SU-DHL-6 (cell line): ENCODE data around the gene TMEM151B.

ENCODE experiments used
- H2AFZ ChIP-seq: fragments of 200-600 bp; sonication (generic); 2 replicates; pipeline ENCODE4 v1.6.1; 2014; ENCODE audit warnings: low read depth, mild to moderate bottlenecking, moderate library complexity, mixed read lengths, antibody characterized with exemption, low read length; ENCODE audit not compliant: severe bottlenecking
- H3F3A ChIP-seq: fragments of 200-600 bp; shearing (Covaris generic); 2 replicates; pipeline ENCODE4 v1.6.0; 2016; ENCODE audit warnings: antibody characterized with exemption, mild to moderate bottlenecking; ENCODE audit not compliant: insufficient read depth
- H3K27ac ChIP-seq: fragments of 200-600 bp; sonication (generic); 2 replicates; pipeline ENCODE4 v1.5.1; 2016; ENCODE audit warnings: low read depth, mild to moderate bottlenecking, low read length, moderate library complexity, mixed read lengths
- H3K27me3 ChIP-seq: fragments of 200-600 bp; sonication (generic), shearing (Covaris generic); 2 replicates; pipeline ENCODE4 v1.6.0; 2014; ENCODE audit warnings: mild to moderate bottlenecking, low read length
- H3K36me3 ChIP-seq: fragments of 200-600 bp; sonication (generic); 2 replicates; pipeline ENCODE4 v1.6.1; 2014; ENCODE audit warnings: mild to moderate bottlenecking, low read length, mixed read lengths
- H3K4me2 ChIP-seq: fragments of 300-600, 200-600 bp; shearing (Covaris generic), sonication (generic); 2 replicates; pipeline ENCODE4 v1.6.0; 2014; ENCODE audit warnings: low read length, low read depth, mild to moderate bottlenecking; ENCODE audit not compliant: poor library complexity, severe bottlenecking
- H3K4me3 ChIP-seq: fragments of 200-600 bp; sonication (generic); 2 replicates; pipeline ENCODE4 v1.5.1; 2014; ENCODE audit warnings: antibody characterized with exemption, low read length, mild to moderate bottlenecking, mixed read lengths; ENCODE audit not compliant: insufficient read depth, poor library complexity, severe bottlenecking
- H3K79me2 ChIP-seq: fragments of 200-600 bp; sonication (generic); 2 replicates; pipeline ENCODE4 v1.6.1; 2014; ENCODE audit warnings: mild to moderate bottlenecking, low read length, moderate library complexity; ENCODE audit not compliant: insufficient read depth
- H3K9ac ChIP-seq: fragments of 200-600 bp; sonication (generic); 2 replicates; pipeline ENCODE4 v1.7.0; 2014; ENCODE audit warnings: mild to moderate bottlenecking, low read length
- H3K9me2 ChIP-seq: fragments of 200-600 bp; sonication (generic); replicated peaks from 2 replicates; pipeline ENCODE4 v1.6.1; 2014; ENCODE audit warnings: low read length; ENCODE audit not compliant: insufficient read depth
- H3K9me3 ChIP-seq: fragments of 200-600 bp; sonication (generic); 2 replicates; pipeline ENCODE4 v1.6.1; 2014; ENCODE audit warnings: low read length, mixed read lengths; ENCODE audit not compliant: insufficient read depth
- H4K20me1 ChIP-seq: fragments of 200-600 bp; sonication (generic); 2 replicates; pipeline ENCODE4 v1.6.1; 2014; ENCODE audit warnings: low read depth, mild to moderate bottlenecking, antibody characterized with exemption, low read length, moderate library complexity, mixed read lengths
- EZH2phosphoT487 ChIP-seq: fragments of 200-600 bp; sonication (generic), shearing (Covaris generic); conservative IDR thresholded peaks from 2 replicates; pipeline ENCODE4 v1.6.1; 2018; ENCODE audit warnings: mild to moderate bottlenecking, antibody characterized with exemption, low read length, moderate library complexity, mixed read lengths
- TF ChIP-seq, protein P1 (sequence below): fragments of 200-600 bp; sonication (generic); IDR thresholded peaks from one replicate; pipeline ENCODE4 v1.5.1; 2017; ENCODE audit warnings: antibody characterized with exemption, mild to moderate bottlenecking, low read length, moderate library complexity; ENCODE audit not compliant: insufficient read depth, poor library complexity, severe bottlenecking

The TMEM151B gene

DNA sequence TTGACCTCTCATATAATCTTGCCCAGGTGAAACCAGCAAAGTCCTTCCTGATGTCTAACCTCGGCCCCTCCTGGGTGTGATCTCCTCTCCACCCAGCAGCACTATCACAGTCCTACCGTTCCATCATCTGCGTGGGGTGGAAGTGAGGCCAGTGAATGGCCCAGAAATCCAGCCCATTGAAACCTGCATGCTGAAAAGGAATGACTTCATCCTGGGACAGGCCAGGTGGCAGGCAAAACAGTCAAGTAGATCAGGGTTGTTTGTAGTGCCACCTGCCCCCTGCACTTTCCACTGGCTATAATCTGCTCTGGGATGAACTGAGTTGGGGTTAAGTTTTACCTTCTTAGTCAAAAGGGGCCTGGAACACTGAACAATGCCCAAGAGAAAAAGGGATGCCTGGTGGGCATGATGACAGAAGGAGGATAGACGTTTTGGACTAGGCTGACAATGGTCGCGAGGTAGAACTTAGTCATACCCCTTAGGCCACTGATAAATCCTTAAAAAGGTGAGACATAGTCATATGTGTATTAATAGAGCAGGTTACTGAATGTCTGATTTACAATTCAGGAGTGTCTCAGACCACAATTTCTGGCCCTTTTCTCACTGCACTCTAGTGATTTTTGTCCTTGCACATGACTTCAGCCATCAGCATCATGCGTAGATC lies 31.4 kb upstream of the TMEM151B start:
- Histone ChIP-seq H4K20me1 (no peaks in the 10 kb centered on the region), H3K27me3 (no peaks in the 10 kb centered on the region), H3K9me3 (no peaks in the 10 kb centered on the region), H3F3A (peaks cover 8% of the 10 kb centered on the region), H3K79me2 (no peaks in the 10 kb centered on the region), H2AFZ (no peak overlapping the region), H3K36me3 (no peaks in the 10 kb centered on the region), H3K4me2 (no peak overlapping the region), H3K27ac (no peak overlapping the region), H3K9me2 (no peaks in the 10 kb centered on the region), H3K4me3 (no peak overlapping the region), H3K9ac (no peak overlapping the region)
- TF ChIP-seq, protein P1, sequence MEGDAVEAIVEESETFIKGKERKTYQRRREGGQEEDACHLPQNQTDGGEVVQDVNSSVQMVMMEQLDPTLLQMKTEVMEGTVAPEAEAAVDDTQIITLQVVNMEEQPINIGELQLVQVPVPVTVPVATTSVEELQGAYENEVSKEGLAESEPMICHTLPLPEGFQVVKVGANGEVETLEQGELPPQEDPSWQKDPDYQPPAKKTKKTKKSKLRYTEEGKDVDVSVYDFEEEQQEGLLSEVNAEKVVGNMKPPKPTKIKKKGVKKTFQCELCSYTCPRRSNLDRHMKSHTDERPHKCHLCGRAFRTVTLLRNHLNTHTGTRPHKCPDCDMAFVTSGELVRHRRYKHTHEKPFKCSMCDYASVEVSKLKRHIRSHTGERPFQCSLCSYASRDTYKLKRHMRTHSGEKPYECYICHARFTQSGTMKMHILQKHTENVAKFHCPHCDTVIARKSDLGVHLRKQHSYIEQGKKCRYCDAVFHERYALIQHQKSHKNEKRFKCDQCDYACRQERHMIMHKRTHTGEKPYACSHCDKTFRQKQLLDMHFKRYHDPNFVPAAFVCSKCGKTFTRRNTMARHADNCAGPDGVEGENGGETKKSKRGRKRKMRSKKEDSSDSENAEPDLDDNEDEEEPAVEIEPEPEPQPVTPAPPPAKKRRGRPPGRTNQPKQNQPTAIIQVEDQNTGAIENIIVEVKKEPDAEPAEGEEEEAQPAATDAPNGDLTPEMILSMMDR = no peak
- no peak for TF ChIP-seq EZH2phosphoT487

DNA sequence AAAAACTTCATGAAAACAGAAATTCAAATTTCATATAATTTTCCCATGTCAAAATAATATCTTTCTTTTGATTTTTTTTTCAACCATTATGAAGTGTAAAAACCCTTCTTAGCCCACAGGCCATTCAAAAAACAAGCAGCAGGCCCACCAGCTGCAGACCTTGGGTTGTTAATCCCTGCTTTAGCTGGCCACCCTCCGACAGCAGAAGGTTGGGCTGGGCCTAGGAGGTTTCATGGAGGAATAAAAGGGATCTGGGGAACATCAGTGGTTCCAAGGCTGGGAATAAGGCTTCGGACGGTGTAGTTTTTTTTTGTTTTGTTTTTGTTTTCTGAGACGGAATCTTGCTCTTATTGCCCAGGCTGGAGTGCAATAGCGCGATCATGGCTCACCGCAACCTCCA lies 26.9 kb upstream of the TMEM151B start:
- Histone ChIP-seq H3K36me3 (peaks cover 9% of the 10 kb centered on the region), H3K27ac (no peak overlapping the region), H2AFZ (no peak overlapping the region), H3K9ac (no peak overlapping the region), H4K20me1 (peaks cover 9% of the 10 kb centered on the region), H3K79me2 (peaks cover 15% of the 10 kb centered on the region), H3K4me3 (no peak overlapping the region), H3K4me2 (no peak overlapping the region), H3F3A (peaks cover 16% of the 10 kb centered on the region), H3K9me3 (no peaks in the 10 kb centered on the region), H3K27me3 (no peaks in the 10 kb centered on the region), H3K9me2 (no peaks in the 10 kb centered on the region)
- TF ChIP-seq EZH2phosphoT487 = no peak
- TF ChIP-seq, protein P1 = no peak

GRCh38 chr6:44245391-44245911 lies 24.8 kb upstream of the TMEM151B start:
- H3K27ac ChIP-seq = no peak overlapping the region
- peaks cover 37% of the 10 kb centered on the region for H3F3A ChIP-seq
- peak overlapping the region; percentile 96 for H3K4me3 ChIP-seq
- H3K4me2 ChIP-seq = peak overlapping the region; percentile 56
- peak overlapping the region; percentile 90 for H3K9ac ChIP-seq
- H3K36me3 ChIP-seq = peaks cover 30% of the 10 kb centered on the region
- TF ChIP-seq EZH2phosphoT487 = no peak
- TF ChIP-seq, protein P1 = no peak
- H3K9me3 ChIP-seq = no peaks in the 10 kb centered on the region
- peaks cover 30% of the 10 kb centered on the region for H4K20me1 ChIP-seq
- H2AFZ ChIP-seq = peak overlapping the region; percentile 80
- peaks cover 36% of the 10 kb centered on the region for H3K79me2 ChIP-seq
- H3K27me3 ChIP-seq = no peaks in the 10 kb centered on the region
- no peaks in the 10 kb centered on the region for H3K9me2 ChIP-seq
